SU-DHL-6 (cell line): Measurements from ENCODE around the gene EFNB1.

Experiments
- CTCF ChIP-seq: fragments of 200-600 bp; sonication (generic); IDR thresholded peaks from one replicate; pipeline ENCODE4 v1.5.1; 2017; ENCODE audit warnings: antibody characterized with exemption, mild to moderate bottlenecking, low read length, moderate library complexity; ENCODE audit not compliant: insufficient read depth, poor library complexity, severe bottlenecking
- EZH2phosphoT487 ChIP-seq: fragments of 200-600 bp; sonication (generic), shearing (Covaris generic); conservative IDR thresholded peaks from 2 replicates; pipeline ENCODE4 v1.6.1; 2018; ENCODE audit warnings: mild to moderate bottlenecking, antibody characterized with exemption, low read length, moderate library complexity, mixed read lengths

DNA sequence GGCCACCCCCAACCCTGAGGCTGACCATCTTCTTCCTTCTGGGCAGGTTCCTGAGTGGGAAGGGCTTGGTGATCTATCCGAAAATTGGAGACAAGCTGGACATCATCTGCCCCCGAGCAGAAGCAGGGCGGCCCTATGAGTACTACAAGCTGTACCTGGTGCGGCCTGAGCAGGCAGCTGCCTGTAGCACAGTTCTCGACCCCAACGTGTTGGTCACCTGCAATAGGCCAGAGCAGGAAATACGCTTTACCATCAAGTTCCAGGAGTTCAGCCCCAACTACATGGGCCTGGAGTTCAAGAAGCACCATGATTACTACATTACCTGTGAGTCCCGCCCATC is 9.7 kb downstream of the EFNB1 start:
- TF ChIP-seq CTCF, result no peak
- no peak for TF ChIP-seq EZH2phosphoT487
